HEK293T (cell line): ENCODE measurements around the gene OR13C3.

Source experiments
- ARNT ChIP-seq: fragments of 450-650 bp; IDR thresholded peaks from 2 replicates; pipeline ENCODE4 v1.6.1; 2017; ENCODE audit warnings: mild to moderate bottlenecking
- BHLHE40 ChIP-seq: fragments of 450-650 bp; IDR thresholded peaks from 2 replicates; pipeline ENCODE4 v1.6.1; 2016; ENCODE audit warnings: mild to moderate bottlenecking, moderate library complexity, borderline replicate concordance
- ELF4 ChIP-seq: fragments of 450-650 bp; IDR thresholded peaks from 2 replicates; pipeline ENCODE4 v1.6.1; 2017; ENCODE audit warnings: antibody characterized with exemption
- FOXA1 ChIP-seq: fragments of 450-650 bp; IDR thresholded peaks from 2 replicates; pipeline ENCODE4 v1.6.1; 2016; ENCODE audit warnings: mild to moderate bottlenecking
- FOXK2 ChIP-seq: fragments of 450-650 bp; IDR thresholded peaks from 2 replicates; pipeline ENCODE4 v1.6.1; 2016; ENCODE audit warnings: mild to moderate bottlenecking
- FOXM1 ChIP-seq: fragments of 450-650 bp; IDR thresholded peaks from 2 replicates; pipeline ENCODE4 v1.6.1; 2017; ENCODE audit warnings: mild to moderate bottlenecking, borderline replicate concordance
- L3MBTL2 ChIP-seq: fragments of 450-650 bp; conservative IDR thresholded peaks from 2 replicates; pipeline ENCODE4 v1.6.1; 2016; ENCODE audit warnings: mild to moderate bottlenecking
- LEF1 ChIP-seq: fragments of 450-650 bp; IDR thresholded peaks from 2 replicates; pipeline ENCODE4 v1.6.1; 2017; ENCODE audit warnings: mild to moderate bottlenecking, borderline replicate concordance
- NFRKB ChIP-seq: fragments of 450-650 bp; IDR thresholded peaks from 2 replicates; pipeline ENCODE4 v1.6.1; 2016; ENCODE audit warnings: mild to moderate bottlenecking, moderate library complexity
- SP1 ChIP-seq: fragments of 450-650 bp; IDR thresholded peaks from 2 replicates; pipeline ENCODE4 v1.6.1; 2017
- SUZ12 ChIP-seq: fragments of 450-650 bp; IDR thresholded peaks from 2 replicates; pipeline ENCODE4 v1.6.1; 2016; ENCODE audit warnings: mild to moderate bottlenecking
- TARDBP ChIP-seq: fragments of 450-650 bp; IDR thresholded peaks from 2 replicates; pipeline ENCODE4 v1.6.1; 2016
- ZNF384 ChIP-seq: fragments of 450-650 bp; IDR thresholded peaks from 2 replicates; pipeline ENCODE4 v1.6.1; 2016
- TF ChIP-seq, protein P1 (sequence below): fragments of 450-650 bp; IDR thresholded peaks from 2 replicates; pipeline ENCODE4 v1.6.1; 2016

DNA sequence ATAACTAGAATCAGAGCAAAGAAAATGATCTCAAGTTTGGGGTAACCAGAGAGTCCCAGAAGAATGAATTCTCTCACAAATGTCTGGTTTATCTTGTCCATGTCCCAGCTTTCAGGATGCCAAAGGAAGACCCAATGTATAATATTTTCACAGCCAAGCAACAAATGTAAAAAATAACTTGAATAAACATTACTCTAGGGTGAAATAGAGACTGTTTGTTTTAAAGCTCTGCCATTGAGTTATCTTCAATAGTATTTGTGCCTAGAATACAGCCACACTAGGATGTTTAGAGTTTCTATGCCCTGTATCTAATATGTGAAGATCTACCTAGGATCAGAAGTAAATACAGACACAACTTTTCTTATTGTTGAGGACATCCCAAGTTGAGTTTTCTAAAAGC lies 9.5 kb downstream of the OR13C3 start, which contains the start of gene OR13C4:
- no peak for TF ChIP-seq L3MBTL2
- no peak for TF ChIP-seq SUZ12
- TF ChIP-seq ARNT: no peak
- TF ChIP-seq TARDBP: no peak
- no peak for TF ChIP-seq FOXA1
- no peak for TF ChIP-seq LEF1
- no peak for TF ChIP-seq ZNF384
- no peak for TF ChIP-seq FOXM1
- no peak for TF ChIP-seq ELF4
- TF ChIP-seq FOXK2: no peak
- no peak for TF ChIP-seq NFRKB
- no peak for TF ChIP-seq BHLHE40
- TF ChIP-seq, protein P1, sequence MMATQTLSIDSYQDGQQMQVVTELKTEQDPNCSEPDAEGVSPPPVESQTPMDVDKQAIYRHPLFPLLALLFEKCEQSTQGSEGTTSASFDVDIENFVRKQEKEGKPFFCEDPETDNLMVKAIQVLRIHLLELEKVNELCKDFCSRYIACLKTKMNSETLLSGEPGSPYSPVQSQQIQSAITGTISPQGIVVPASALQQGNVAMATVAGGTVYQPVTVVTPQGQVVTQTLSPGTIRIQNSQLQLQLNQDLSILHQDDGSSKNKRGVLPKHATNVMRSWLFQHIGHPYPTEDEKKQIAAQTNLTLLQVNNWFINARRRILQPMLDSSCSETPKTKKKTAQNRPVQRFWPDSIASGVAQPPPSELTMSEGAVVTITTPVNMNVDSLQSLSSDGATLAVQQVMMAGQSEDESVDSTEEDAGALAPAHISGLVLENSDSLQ: no peak
- no peak for TF ChIP-seq SP1
